SK-N-SH (cell line): ENCODE results near the gene ATP11A. TPM values are rescaled to one million over a fixed set of nuclear protein-coding genes. Genes with fewer than 3 reads are reported as not detected.

Experiments used
- CTCF ChIA-PET: fragments of 300-600, 350-600 bp; formaldehyde crosslinking; extraction: SDS; loops from one replicate; lab custom pipeline; 2021; lab: Yijun Ruan, JAX
- POLR2A ChIA-PET: fragments of 350-600 bp; sonication (Branson Sonifier 250); formaldehyde crosslinking; extraction: SDS; loops from one replicate; lab custom pipeline; 2020; ENCODE audit warnings: antibody characterized with exemption, inconsistent platforms; lab: Yijun Ruan, JAX
- DNase-seq: peaks from one replicate; pipeline ENCODE4 v3.0.0; 2012
- H2AFZ ChIP-seq: fragments of 200-600 bp; sonication (generic); 2 replicates; pipeline ENCODE4 v1.8.1; 2016; ENCODE audit warnings: antibody characterized with exemption, mild to moderate bottlenecking, low read depth
- H3F3A ChIP-seq: fragments of 200-600 bp; sonication (generic); replicated peaks from 2 replicates; pipeline ENCODE3; 2016; ENCODE audit warnings: antibody characterized with exemption, mild to moderate bottlenecking; ENCODE audit not compliant: insufficient read depth
- H3K27ac ChIP-seq, 2 experiments: fragments of 200-500 bp in 1 of 2; fragments of 200-600 bp in 1 of 2; sonication (Bioruptor generic) in 1 of 2; sonication (generic), shearing (Covaris generic) in 1 of 2; 2 replicates each; pipeline versions ENCODE4 v1.5.1 to v1.6.1; 2014 to 2016; ENCODE audit warnings: low read depth in 2 of 2, inconsistent platforms in 1 of 2, low read length in 1 of 2, mild to moderate bottlenecking in 1 of 2, mixed read lengths in 1 of 2
- H3K27me3 ChIP-seq: fragments of 200-600 bp; sonication (generic), shearing (Covaris generic); 2 replicates; pipeline ENCODE4 v1.6.1; 2016; ENCODE audit warnings: mixed run types; ENCODE audit not compliant: insufficient read depth
- H3K36me3 ChIP-seq, 2 experiments: fragments of 200-500 bp in 1 of 2; fragments of 200-600 bp in 1 of 2; sonication (Bioruptor generic) in 1 of 2; sonication (generic) in 1 of 2; replicated peaks in 1 of 2; 2 replicates each; pipeline versions ENCODE3 to v1.5.1; 2014 to 2016; ENCODE audit warnings: low read length in 1 of 2, mild to moderate bottlenecking in 1 of 2; ENCODE audit not compliant: insufficient read depth in 2 of 2, control insufficient read depth in 1 of 2
- H3K4me1 ChIP-seq, 2 experiments: fragments of 200-500 bp in 1 of 2; fragments of 200-600 bp in 1 of 2; sonication (Bioruptor generic) in 1 of 2; sonication (generic), shearing (Covaris generic) in 1 of 2; 2 replicates each; pipeline versions ENCODE4 v1.5.1 to v1.6.1; 2014 to 2016; ENCODE audit warnings: low read depth in 1 of 2, low read length in 1 of 2, mixed run types in 1 of 2; ENCODE audit not compliant: insufficient read depth in 2 of 2, control insufficient read depth in 1 of 2
- H3K4me2 ChIP-seq: fragments of 200-600 bp; sonication (generic), shearing (Covaris generic); 2 replicates; pipeline ENCODE4 v1.6.1; 2017; ENCODE audit warnings: mixed run types
- H3K4me3 ChIP-seq, 2 experiments: fragments of 200-500 bp in 1 of 2; fragments of 200-600 bp in 1 of 2; sonication (Bioruptor generic) in 1 of 2; sonication (generic), shearing (Covaris generic) in 1 of 2; 2 replicates each; pipeline versions ENCODE4 v1.5.1 to v1.8.1; 2014 to 2016; ENCODE audit warnings: low read depth in 2 of 2, inconsistent platforms in 1 of 2, low read length in 1 of 2, mild to moderate bottlenecking in 1 of 2, mixed read lengths in 1 of 2, moderate library complexity in 1 of 2
- H3K79me2 ChIP-seq: fragments of 200-600 bp; sonication (generic); 2 replicates; pipeline ENCODE4 v1.8.1; 2017; ENCODE audit warnings: mild to moderate bottlenecking; ENCODE audit not compliant: insufficient read depth
- H3K9ac ChIP-seq: fragments of 200-600 bp; sonication (generic); 2 replicates; pipeline ENCODE4 v1.6.1; 2017; ENCODE audit warnings: mixed run types
- H3K9me2 ChIP-seq: fragments of 200-600 bp; sonication (generic); 2 replicates; pipeline ENCODE4 v1.6.1; 2017; ENCODE audit warnings: mixed run types
- H3K9me3 ChIP-seq: fragments of 200-600 bp; sonication (generic); 2 replicates; pipeline ENCODE4 v1.6.1; 2017; ENCODE audit warnings: mixed run types, mild to moderate bottlenecking, moderate library complexity
- H4K20me1 ChIP-seq: fragments of 200-600 bp; sonication (generic); 2 replicates; pipeline ENCODE4 v1.6.1; 2017; ENCODE audit warnings: mild to moderate bottlenecking, mixed run types; ENCODE audit not compliant: insufficient read depth
- CHD2 ChIP-seq: fragments of 150-350 bp; IDR thresholded peaks from 2 replicates; pipeline ENCODE4 v1.6.1; 2018; ENCODE audit warnings: low read length; ENCODE audit not compliant: partially characterized antibody
- EZH2phosphoT487 ChIP-seq: fragments of 200-600 bp; sonication (generic); IDR thresholded peaks from 2 replicates; pipeline ENCODE4 v1.6.1; 2017; ENCODE audit warnings: low read depth, mixed run types, mild to moderate bottlenecking, antibody characterized with exemption, moderate library complexity, borderline replicate concordance
- FOXJ3 ChIP-seq: sonication (generic); formaldehyde crosslinking; IDR thresholded peaks from 2 replicates; pipeline ENCODE4 v1.5.1; 2020; ENCODE audit warnings: mild to moderate bottlenecking, missing genetic modification reagents
- FOXM1 ChIP-seq: IDR thresholded peaks from 2 replicates; pipeline ENCODE4 v1.4.0; 2012; ENCODE audit warnings: low read depth, mild to moderate bottlenecking
- GABPA ChIP-seq: IDR thresholded peaks from 2 replicates; pipeline ENCODE4 v1.4.0; 2012; ENCODE audit warnings: low read depth, mild to moderate bottlenecking
- IRF3 ChIP-seq: fragments of 150-350 bp; IDR thresholded peaks from 2 replicates; pipeline ENCODE4 v1.6.1; 2016; ENCODE audit warnings: mild to moderate bottlenecking, low read depth, low read length
- MXI1 ChIP-seq: IDR thresholded peaks from 2 replicates; pipeline ENCODE4 v1.6.1; 2012; ENCODE audit warnings: mild to moderate bottlenecking, low read depth, low read length, improper control_type of control experiment
- NRF1 ChIP-seq: IDR thresholded peaks from 2 replicates; pipeline ENCODE4 v1.6.1; 2012; ENCODE audit warnings: low read depth, mild to moderate bottlenecking, low read length
- POLR2AphosphoS5 ChIP-seq: IDR thresholded peaks from 2 replicates; pipeline ENCODE4 v1.6.1; 2012; ENCODE audit warnings: low read depth, low read length
- RAD21 ChIP-seq: IDR thresholded peaks from 2 replicates; pipeline ENCODE4 v1.6.1; 2012; ENCODE audit warnings: mild to moderate bottlenecking, low read length
- SIN3A ChIP-seq: IDR thresholded peaks from 2 replicates; pipeline ENCODE4 v1.6.1; 2012; ENCODE audit warnings: low read depth, mild to moderate bottlenecking, low read length, moderate library complexity, borderline replicate concordance
- SMC3 ChIP-seq: IDR thresholded peaks from 2 replicates; pipeline ENCODE4 v1.6.1; 2012; ENCODE audit warnings: low read depth, low read length, improper control_type of control experiment
- TCF12 ChIP-seq: IDR thresholded peaks from 2 replicates; pipeline ENCODE4 v1.4.0; 2012
- USF2 ChIP-seq: fragments of 150-350 bp; IDR thresholded peaks from 2 replicates; pipeline ENCODE4 v1.6.1; 2017; ENCODE audit warnings: antibody characterized with exemption, low read length, low read depth, borderline replicate concordance
- YY1 ChIP-seq: IDR thresholded peaks from 2 replicates; pipeline ENCODE4 v1.4.0; 2012; ENCODE audit warnings: low read depth, mild to moderate bottlenecking
- WGBS: methylation state at CpG from one replicate; pipeline ENCODE4 v1.1.6; 2017; ENCODE audit warnings: low lambda C conversion rate; 5-methylcytosine and 5-hydroxymethylcytosine counted together
- polyA plus RNA-seq, 3 experiments: library from polyadenylated mRNA; depleted of rRNA; stranded (reverse); fragments of >200 nt; gene quantifications; 2 replicates each; pipeline ENCODE4 v1.2.3, GENCODE V29; 2012
- TF ChIP-seq, protein P1 (sequence below): IDR thresholded peaks from 2 replicates; pipeline ENCODE4 v1.6.1; 2012; ENCODE audit warnings: mild to moderate bottlenecking, low read depth, low read length, moderate library complexity
- TF ChIP-seq, protein P2 (sequence below): IDR thresholded peaks from 2 replicates; pipeline ENCODE4 v1.4.0; 2012; ENCODE audit warnings: low read depth

ATP11A gene
- polyA plus RNA-seq, 1 of the 3 experiments (the other 2 are of a cell fraction): 4.1 TPM

DNA sequence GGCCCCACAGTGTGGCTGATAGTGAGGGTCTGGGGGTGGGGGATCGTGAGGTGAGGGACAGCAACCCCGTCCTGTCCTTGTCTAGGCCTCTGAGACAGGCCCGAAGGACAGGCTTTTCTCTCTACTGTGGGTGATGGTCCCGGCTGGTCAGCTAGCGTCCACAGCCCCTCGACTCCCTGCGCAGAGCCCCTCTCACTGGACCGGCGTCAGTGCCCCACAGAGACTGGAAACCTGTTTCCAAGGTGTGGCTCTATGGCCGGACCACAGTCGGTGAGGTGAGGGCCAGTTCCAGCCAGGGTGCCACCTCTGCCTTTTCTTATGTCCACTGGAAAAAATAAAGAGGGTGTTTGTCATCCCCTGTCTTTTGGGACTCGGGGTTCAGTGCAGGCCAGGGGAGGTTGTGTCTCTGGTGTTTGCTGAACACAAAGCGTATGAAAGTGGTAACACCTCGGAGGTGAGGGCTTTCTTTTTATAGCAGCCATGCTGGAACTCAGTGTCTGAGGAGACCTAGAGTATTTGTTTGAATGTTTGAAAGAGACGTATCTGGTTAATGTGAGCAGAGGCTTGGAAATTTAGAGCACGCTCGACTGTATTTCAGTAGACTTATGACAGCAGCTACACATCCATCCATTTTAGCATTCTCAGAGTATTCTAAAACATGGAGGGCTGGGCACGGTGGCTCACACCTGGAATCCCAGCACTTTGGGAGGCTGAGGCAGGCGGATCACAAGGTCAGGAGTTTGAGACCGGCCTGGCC lies 22.8 kb downstream of the ATP11A start:
- Histone ChIP-seq H3K9ac (no peak overlapping the region), H3K79me2 (peaks cover 6% of the 10 kb centered on the region; the same call in 1 of the 2 replicates)

DNA sequence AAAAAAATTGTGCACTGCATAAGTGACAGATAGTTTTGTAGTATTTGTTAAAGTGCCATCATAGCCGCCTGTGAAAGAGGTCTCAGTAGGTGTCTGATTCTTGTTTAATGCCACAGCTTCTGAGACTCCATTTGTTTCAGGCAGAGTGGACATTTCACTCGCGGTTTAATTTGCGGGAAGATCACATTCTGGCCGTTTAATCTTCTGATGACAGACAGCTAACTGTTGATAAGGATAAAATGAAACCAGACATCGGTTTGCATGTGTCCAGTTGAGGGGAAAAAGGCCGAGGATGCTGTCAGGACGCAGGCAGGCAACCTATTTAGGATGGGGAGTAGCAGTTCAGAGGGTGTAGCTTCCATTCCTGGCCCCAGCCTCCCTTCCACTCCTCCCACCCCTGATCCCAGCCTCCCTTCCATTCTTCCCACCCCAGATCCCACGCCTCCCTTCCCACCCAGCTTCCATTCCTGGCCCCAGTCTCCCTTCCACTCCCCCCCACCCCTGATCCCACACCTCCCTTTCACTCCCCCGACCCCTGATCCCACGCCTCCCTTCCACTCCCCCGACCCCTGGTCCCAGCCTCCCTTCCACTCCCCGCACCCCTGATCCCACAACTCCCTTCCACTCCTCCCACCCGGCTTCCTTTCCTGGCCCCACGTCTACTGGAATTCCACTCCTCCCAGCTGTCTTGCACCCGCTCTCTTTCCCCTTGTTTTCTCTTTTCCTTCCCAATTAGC lies 23.8 kb downstream of the ATP11A start:
- peak; percentile 78 for DNase-seq
- Histone ChIP-seq H2AFZ (no peak overlapping the region), H3K27me3 (no peaks in the 10 kb centered on the region), H3K79me2 (peaks cover 6% of the 10 kb centered on the region; the same call in 1 of the 2 replicates), H3K9me3 (no peaks in the 10 kb centered on the region), H4K20me1 (no peaks in the 10 kb centered on the region), H3K36me3 (no peaks in the 10 kb centered on the region), H3K4me3 (no peak overlapping the region), H3K4me2 (no peak overlapping the region), H3K9me2 (no peaks in the 10 kb centered on the region), H3F3A (peaks cover 16% of the 10 kb centered on the region), H3K27ac (no peak overlapping the region), H3K4me1 (peaks cover 12 to 15% of the 10 kb centered on the region in 2 experiments; a peak in 3 of 4 replicates), H3K9ac (no peak overlapping the region)
- ChIA-PET POLR2A (no interaction called here), CTCF (no interaction called here)
- 51% methylated on average over 16 of the region's 16 CpGs for WGBS
- TF ChIP-seq SMC3: no peak
- no peak for TF ChIP-seq NRF1
- TF ChIP-seq GABPA: no peak
- TF ChIP-seq USF2: no peak
- TF ChIP-seq, protein P1, sequence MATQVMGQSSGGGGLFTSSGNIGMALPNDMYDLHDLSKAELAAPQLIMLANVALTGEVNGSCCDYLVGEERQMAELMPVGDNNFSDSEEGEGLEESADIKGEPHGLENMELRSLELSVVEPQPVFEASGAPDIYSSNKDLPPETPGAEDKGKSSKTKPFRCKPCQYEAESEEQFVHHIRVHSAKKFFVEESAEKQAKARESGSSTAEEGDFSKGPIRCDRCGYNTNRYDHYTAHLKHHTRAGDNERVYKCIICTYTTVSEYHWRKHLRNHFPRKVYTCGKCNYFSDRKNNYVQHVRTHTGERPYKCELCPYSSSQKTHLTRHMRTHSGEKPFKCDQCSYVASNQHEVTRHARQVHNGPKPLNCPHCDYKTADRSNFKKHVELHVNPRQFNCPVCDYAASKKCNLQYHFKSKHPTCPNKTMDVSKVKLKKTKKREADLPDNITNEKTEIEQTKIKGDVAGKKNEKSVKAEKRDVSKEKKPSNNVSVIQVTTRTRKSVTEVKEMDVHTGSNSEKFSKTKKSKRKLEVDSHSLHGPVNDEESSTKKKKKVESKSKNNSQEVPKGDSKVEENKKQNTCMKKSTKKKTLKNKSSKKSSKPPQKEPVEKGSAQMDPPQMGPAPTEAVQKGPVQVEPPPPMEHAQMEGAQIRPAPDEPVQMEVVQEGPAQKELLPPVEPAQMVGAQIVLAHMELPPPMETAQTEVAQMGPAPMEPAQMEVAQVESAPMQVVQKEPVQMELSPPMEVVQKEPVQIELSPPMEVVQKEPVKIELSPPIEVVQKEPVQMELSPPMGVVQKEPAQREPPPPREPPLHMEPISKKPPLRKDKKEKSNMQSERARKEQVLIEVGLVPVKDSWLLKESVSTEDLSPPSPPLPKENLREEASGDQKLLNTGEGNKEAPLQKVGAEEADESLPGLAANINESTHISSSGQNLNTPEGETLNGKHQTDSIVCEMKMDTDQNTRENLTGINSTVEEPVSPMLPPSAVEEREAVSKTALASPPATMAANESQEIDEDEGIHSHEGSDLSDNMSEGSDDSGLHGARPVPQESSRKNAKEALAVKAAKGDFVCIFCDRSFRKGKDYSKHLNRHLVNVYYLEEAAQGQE: no peak
- TF ChIP-seq TCF12: peak; percentile 45; the same call in 1 of the 2 replicates
- TF ChIP-seq FOXM1: no peak
- no peak for TF ChIP-seq IRF3
- 0 out of 2 replicates have a peak, but pooled peaks have one; percentile 13 for TF ChIP-seq RAD21
- TF ChIP-seq FOXJ3 (CRISPR knock-in tag): no peak
- no peak; the same call in 1 of the 2 replicates for TF ChIP-seq MXI1
- TF ChIP-seq POLR2AphosphoS5: no peak
- TF ChIP-seq, protein P2, sequence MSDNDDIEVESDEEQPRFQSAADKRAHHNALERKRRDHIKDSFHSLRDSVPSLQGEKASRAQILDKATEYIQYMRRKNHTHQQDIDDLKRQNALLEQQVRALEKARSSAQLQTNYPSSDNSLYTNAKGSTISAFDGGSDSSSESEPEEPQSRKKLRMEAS: no peak
- peak; percentile 27 for TF ChIP-seq CHD2
- no peak for TF ChIP-seq SIN3A
- no peak for TF ChIP-seq YY1

More for the DNA sequence above, 22.8 kb downstream of the ATP11A start:
- Histone ChIP-seq H3K4me3 (no peak overlapping the region), H3F3A (peaks cover 16% of the 10 kb centered on the region), H3K27ac (peak overlapping the region; percentile 11 to 78; a peak in 2 of 4 replicates), H3K4me2 (peak overlapping the region; percentile 79; the same call in 1 of the 2 replicates), H2AFZ (no peak overlapping the region), H4K20me1 (no peaks in the 10 kb centered on the region), H3K36me3 (no peaks in the 10 kb centered on the region), H3K4me1 (peaks cover 12 to 15% of the 10 kb centered on the region in 2 experiments; a peak in 3 of 4 replicates), H3K9me3 (no peaks in the 10 kb centered on the region), H3K27me3 (no peaks in the 10 kb centered on the region), H3K9me2 (no peaks in the 10 kb centered on the region)
- no peak for DNase-seq
- TF ChIP-seq, protein P2: no peak
- TF ChIP-seq EZH2phosphoT487 (no peak), POLR2AphosphoS5 (no peak)
- ChIA-PET POLR2A (no interaction called here), CTCF (no interaction called here)
- 97% methylated on average over 13 of the region's 20 CpGs for WGBS
